Right lobe of liver (tissue), 4 donors: ENCODE measurements around the gene YLPM1.

Source experiments
- CTCF ChIP-seq, 4 donors: fragments of 200-600 bp in 3 of 4; fragments of 450-650 bp in 1 of 4; IDR thresholded peaks; one replicate each; pipeline versions ENCODE4 v1.5.1 to v1.8.0; 2016 to 2022; ENCODE audit warnings: antibody characterized with exemption in 4 of 4, mild to moderate bottlenecking in 2 of 4
- POLR2A ChIP-seq: fragments of 450-650 bp; IDR thresholded peaks from one replicate; pipeline ENCODE4 v1.6.1; 2017; ENCODE audit warnings: antibody characterized with exemption, mild to moderate bottlenecking
- donor health status: DM: no; HTN: no; CAD: no.
- donor health status: DM: no; HTN: no; CAD: no.
- donor health status: DM: no; HTN: yes; CAD: no.

- no peak for TF ChIP-seq CTCF (IDR thresholded peaks at IDR 0.05)
- no peak for TF ChIP-seq POLR2A
Measured at GRCh38 chr14:74799765-74800164, 36.6 kb downstream of the YLPM1 start.
